ENCODE results near the gene PDE4D.

GRCh38 chr5:59856358-59856757, 37.2 kb downstream of the PDE4D start:
- TF ChIP-seq CTCF (IDR thresholded peaks at IDR 0.05) (no peak), EZH2 (IDR thresholded peaks at IDR 0.05) (no peak)

Data from neural progenitor cell (in vitro differentiated cells).